Activated T-cell treated with anti-CD3 and anti-CD28 coated beads, Interleukin-2, amount 50 U/mL, for 1 hour (primary cell): ENCODE results near the gene TGDS.
A peak's percentile ranks its signal among the peaks of the same experiment; 100 is the strongest.
"Not testable (repeated sequence)": the region's sequence is repeated elsewhere in the genome, so short reads cannot be mapped to it uniquely, and the experiment has no call there.

ENCODE experiments used
- DNase-seq: peaks from one replicate; pipeline ENCODE4 v3.0.0-alpha.2; 2020

TGDS gene

GRCh38 chr13:94549232-94550061 lies 46.5 kb downstream of the TGDS start:
- DNase-seq = peak; percentile 92

- no peak for DNase-seq
These were observed 47.1 kb downstream of the TGDS start for GRCh38 chr13:94548821-94549231.

- DNase-seq = no peak
These were observed 47.6 kb downstream of the TGDS start for GRCh38 chr13:94548382-94548781.

GRCh38 chr13:94546061-94546839 lies 49.7 kb downstream of the TGDS start:
- DNase-seq = no peak

GRCh38 chr13:94544922-94545321 lies 51.0 kb downstream of the TGDS start:
- DNase-seq = no peak

- no peak for DNase-seq
These were observed 53.0 kb downstream of the TGDS start for GRCh38 chr13:94542917-94543316.

GRCh38 chr13:94537740-94538630 lies 58.0 kb downstream of the TGDS start:
- DNase-seq = no peak

GRCh38 chr13:94535775-94536174 lies 60.2 kb downstream of the TGDS start:
- no peak for DNase-seq

- DNase-seq = no peak
These were observed 60.7 kb downstream of the TGDS start for GRCh38 chr13:94535231-94535630.

GRCh38 chr13:94534166-94534565 lies 61.8 kb downstream of the TGDS start:
- DNase-seq = no peak

GRCh38 chr13:94532278-94532677 lies 63.7 kb downstream of the TGDS start:
- not testable (repeated sequence) for DNase-seq

GRCh38 chr13:94526956-94527355 lies 69.0 kb downstream of the TGDS start:
- not testable (repeated sequence) for DNase-seq

- DNase-seq = no peak
These were observed 70.2 kb downstream of the TGDS start for GRCh38 chr13:94525781-94526180.

- no peak for DNase-seq
These were observed 71.5 kb downstream of the TGDS start for GRCh38 chr13:94524407-94524806.
